MM.1S (cell line): ENCODE data around the gene SLC37A1.

Source experiments
- CTCF ChIP-seq: fragments of 300-600 bp; sonication (generic); IDR thresholded peaks from 2 replicates; pipeline ENCODE4 v1.5.1; 2016; ENCODE audit warnings: antibody characterized with exemption, low read length, mixed read lengths
- EZH2 ChIP-seq: fragments of 300-600 bp; sonication (generic); optimal IDR thresholded peaks from 2 replicates; pipeline ENCODE3; 2017; ENCODE audit warnings: low read depth, mild to moderate bottlenecking, antibody characterized with exemption, low read length, mixed read lengths

- TF ChIP-seq EZH2 (no peak), CTCF (no peak)
These were observed 41.1 kb upstream of the SLC37A1 start for GRCh38 chr21:42472521-42472920.
